Mucosa of gallbladder (tissue), 1 donor: Measurements from ENCODE around the gene GALNT5. TPM values are rescaled to one million over a fixed set of nuclear protein-coding genes. Genes with fewer than 3 reads are reported as not detected.

Source experiments
- total RNA-seq: library from RNA; stranded (reverse); gene quantifications from one replicate; pipeline ENCODE4 v1.2.1, GENCODE V29; 2021
- donor health status: DM: no; HTN: no; CAD: no.

GALNT5 gene
- total RNA-seq, 1 donor from 2014 or later = 11.7 TPM

Other genes with a start within 250 kb of the GALNT5 start
- gene ERMN, start 68.1 kb downstream of the GALNT5 start, total RNA-seq = not detected
- gene CYTIP, start 186.4 kb downstream of the GALNT5 start, total RNA-seq = 10.7 TPM